ENCODE measurements around the gene NHSL2.
"Not testable (repeated sequence)": the region's sequence is repeated elsewhere in the genome, so short reads cannot be mapped to it uniquely, and the experiment has no call there.

Gene NHSL2

DNA sequence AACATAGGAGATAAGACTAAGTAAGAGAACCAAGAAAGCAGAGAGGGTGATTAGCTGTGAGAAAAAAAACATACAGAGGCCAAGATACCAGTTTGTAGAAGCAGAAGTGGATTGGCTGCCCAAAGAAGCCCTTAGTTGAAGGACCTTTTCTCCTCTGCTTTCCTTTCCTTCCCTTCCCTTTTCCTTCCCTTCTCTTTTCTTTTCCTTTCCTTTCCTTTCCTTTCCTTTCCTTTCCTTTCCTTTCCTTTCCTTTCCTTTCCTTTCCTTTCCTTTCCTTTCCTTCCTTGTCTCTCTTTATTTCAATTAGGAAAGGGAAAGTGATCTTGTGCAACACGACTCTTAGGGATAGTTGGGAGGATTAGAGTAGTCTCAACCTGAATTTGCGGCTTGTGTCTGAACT is 128.2 kb downstream of the NHSL2 start:
- no peak for FAIRE-seq

DNA sequence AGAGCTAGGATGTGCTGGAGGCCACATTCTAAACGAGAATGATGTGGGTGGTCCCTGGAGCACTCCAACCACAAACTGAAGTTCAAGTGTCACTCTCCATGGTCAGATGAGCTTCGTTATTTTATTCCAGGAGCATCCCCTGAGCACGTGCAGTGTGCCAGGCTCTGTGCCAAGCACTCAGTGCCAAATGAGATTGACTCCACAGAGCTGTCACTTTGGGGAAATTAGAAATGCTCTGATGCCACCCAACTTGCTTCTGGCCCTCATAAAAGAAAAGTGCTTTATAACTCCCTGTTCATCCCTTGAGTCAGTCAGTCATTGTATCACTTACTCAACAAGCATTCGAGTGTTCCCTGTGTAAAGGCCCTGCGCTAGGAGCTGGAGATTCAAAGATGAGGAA is 129.9 kb downstream of the NHSL2 start:
- no peak for DNase-seq (ENCODE audit: low spot score)
- no peak for FAIRE-seq

More for the DNA sequence above, 128.2 kb downstream of the NHSL2 start:
- DNase-seq (ENCODE audit: low spot score) = no peak

DNA sequence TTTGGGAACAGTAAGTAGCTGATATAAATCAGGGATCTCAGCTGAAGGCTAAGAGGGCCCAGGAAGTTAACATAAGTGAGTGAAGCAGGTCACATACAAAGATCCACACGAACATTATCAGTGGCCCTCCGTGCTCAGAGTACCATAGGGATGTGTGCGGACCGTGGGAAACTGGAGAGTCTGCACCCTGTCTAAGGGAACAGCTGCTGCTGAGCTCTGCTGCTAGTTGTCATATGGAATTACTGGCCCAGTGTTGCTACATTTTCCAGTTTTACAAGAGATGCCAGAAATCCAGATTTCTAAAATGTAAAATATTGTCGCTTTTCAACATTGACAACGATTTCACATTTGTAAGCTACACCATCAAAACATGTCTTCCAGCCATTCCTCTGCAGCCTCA is 130.5 kb downstream of the NHSL2 start:
- no peak for FAIRE-seq
- no peak for DNase-seq (ENCODE audit: low spot score)

DNA sequence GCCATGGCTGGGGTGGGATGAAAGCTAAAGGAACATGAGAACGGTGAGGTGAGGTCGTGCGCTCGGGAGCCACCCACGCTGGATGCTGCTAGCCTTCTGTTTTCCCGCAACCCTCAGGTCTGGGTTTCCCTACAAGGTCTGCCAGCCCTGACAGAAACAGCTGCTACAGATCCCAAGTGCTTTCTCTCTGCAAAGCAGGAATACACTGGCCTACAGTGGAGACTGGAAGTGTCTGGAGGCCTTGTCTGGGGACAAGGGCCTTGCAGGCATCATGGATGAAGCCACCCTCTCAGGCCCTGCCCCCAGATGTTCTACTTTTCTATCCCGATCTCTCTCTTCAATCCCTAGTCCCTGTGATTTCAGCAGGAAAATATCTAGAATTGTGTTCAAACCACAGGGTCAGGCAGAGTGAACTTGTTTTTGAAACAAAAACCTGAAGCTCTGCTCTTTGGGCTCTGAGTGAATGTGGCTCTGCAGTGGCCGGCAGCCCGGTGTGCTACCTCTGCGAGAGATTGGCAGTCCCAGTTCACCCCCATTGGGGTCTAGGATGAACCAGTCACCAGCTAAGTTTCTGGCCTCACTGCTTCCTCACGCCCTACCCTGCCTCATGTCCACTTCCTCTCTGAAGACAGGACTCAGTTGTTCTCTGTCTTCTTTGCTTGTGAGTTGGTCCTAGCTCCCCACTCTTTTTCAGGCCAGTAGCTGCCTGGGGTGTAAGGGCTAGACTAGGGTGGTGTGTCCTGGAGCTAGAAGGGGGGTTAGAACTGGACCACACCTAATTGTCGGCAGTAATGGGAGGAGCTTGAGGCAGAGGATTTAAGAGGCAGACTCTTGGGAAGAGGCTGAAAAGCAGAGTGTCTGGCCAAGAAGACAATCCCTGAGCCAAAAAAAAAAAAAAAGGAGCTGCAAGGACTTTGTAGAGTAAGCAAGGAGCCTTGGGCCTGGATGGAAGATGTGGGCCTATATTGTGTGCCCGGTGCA is 131.5 kb downstream of the NHSL2 start:
- DNase-seq (ENCODE audit: low spot score) (no peak), FAIRE-seq (no peak)

DNA sequence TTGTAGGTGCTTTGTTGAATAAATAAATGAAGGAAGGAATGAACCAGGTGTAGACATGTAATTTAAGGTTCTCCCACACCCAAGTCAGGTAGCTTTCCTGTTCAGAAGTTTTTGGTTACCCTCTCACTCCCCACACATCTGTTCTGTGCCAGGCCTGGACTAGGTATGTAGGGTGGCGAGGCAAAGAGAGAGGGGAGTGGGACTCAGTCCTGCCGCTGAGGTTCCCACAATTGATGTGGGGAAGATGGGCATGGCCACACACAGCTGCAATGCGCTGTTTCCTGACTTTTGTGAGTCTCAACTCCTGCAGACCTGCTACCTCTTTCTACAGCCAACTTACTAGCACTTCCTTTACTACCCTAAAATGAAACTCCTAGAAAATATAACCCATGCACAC is 132.2 kb downstream of the NHSL2 start:
- no peak for FAIRE-seq
- DNase-seq (ENCODE audit: low spot score) = no peak

DNA sequence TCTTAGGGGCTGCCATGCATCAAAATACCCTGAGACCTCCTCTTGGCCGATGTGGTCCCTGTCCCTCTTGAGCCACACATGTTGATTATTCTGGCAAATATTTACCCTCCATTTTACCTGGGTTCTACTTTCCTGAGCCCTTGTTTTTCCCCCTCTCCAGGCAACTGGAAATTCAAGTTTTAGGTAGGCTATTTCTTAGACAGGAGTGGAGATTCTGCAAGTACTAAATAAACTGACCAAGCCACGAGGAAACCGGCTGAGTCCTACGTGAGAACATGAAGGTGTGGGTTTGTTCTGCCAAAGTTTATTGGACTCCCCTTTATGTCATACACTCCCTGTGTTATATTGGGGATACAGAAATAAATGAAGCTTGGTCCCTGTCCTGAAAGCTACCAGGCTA is 133.0 kb downstream of the NHSL2 start:
- no peak for FAIRE-seq
- DNase-seq (ENCODE audit: low spot score) = no peak

DNA sequence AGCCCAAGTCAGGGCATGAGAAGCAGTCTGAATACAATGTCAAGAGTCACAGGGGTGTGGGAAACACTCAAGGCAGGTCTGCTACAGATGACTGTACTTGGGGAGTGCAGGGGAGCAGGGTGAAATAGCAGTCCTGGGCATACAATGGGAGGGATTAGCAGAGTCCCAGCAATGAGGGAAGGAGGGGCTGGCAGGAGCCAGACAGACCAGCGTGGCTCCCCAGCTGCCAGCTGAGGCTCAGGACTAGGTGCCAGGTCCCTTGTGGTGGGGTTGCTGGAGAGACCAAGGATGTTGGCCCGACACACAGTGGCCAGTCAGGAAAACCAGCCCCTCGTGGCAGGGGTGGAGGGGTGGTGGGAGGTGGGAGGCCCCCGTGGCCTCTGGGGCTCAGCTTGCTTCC is 134.5 kb downstream of the NHSL2 start:
- no peak for DNase-seq (ENCODE audit: low spot score)
- FAIRE-seq = no peak

DNA sequence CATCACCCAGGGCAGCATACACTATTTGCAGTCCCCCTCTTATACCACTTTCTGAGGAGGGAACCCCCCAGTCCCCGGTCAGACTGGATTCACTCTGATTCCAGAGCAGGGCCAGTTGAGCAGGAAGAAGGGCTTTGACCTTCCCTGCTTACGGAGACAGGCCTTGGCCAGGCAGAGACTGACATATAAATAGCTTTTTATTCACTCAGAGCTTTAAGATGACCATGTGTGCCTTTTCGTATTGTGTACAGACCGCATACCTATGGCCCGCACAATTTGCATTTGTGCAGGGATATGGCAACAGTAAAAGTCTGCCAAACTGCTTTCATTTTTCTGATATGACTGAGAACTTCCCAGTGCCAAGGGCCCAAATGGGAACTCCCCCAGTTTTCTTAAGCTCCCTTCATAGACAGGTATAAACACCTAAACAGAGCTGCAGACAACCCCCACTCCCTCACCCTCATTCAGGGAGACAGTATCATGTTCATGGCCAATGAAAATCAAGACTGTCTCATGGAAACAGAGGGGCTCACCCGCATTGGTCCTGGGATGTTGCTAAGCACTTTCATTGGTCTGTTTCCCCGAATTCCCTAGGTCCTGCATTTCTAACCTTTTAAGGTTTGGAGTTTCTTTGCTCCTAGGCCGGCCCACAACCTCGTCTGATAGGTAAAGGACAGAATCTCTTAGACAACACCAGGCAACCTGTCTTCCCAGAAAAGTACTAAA is 135.1 kb downstream of the NHSL2 start:
- FAIRE-seq = no peak

DNA sequence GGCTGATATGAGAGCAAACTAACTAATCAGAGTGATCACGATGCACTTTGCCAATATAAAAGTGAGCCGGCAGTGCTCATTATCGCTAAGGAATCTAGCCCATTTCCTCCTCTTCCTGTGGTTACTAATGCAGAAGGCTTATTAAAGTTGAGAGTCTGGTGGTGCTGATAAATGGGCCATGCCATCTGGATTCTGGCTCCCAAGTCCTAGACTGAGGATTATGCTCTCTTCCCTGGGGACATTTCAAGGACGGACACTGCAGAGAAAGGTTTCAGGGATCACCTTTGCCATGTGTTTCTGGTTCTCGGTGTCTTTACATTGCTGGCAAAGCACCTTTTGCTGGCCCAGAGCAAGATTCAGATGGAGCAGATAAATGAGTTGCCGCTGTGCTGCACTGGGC is 135.8 kb downstream of the NHSL2 start:
- DNase-seq (ENCODE audit: low spot score) (no peak), FAIRE-seq (no peak)

More for the DNA sequence above, 135.1 kb downstream of the NHSL2 start:
- no peak for DNase-seq (ENCODE audit: low spot score)

DNA sequence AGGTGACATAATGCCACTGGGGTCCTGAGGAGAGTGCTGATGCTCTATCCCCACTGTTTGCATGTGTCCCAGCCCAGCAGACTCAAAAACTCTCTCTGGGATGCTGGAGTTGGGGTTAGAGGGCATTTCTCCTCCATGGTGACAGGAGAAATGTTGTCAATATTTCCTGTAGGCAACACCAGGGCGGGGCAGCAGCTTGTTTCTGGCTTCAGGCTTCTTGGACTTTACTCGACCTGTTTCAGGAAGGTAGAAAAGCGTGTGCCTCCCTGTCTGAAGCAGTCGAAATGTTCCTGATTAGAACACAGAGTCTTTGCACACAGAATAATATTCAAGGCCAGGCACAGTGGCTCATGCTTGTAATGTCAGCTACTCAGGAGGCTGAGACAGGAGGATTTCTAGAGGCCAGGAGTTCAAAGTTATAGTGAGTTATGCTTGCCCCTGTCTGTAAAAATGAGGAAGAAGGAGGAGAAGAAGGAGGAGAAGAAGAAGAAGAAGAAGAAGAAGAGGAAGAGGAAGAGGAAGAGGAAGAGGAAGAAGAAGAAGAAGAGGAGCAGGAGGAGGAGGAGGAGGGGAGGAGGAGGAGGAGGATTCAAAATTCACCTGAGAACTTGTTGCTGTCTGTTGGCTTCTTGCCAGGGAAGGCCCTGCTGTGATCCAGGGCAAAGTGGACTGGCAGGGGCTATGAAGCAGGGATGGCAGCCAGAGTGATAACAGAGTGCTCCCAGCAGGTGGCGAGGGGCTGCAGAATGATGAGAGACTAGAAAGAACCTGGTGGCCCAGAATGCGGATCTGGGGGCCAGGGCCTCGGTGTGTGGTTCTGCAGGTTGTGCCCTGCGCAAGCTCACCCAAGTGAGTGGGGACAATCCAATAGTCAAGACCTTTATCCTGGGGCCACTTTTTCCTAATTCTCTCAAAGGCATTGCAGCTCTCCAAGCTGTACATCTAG is 138.1 kb downstream of the NHSL2 start:
- no peak for FAIRE-seq
- DNase-seq (ENCODE audit: low spot score) = no peak

DNA sequence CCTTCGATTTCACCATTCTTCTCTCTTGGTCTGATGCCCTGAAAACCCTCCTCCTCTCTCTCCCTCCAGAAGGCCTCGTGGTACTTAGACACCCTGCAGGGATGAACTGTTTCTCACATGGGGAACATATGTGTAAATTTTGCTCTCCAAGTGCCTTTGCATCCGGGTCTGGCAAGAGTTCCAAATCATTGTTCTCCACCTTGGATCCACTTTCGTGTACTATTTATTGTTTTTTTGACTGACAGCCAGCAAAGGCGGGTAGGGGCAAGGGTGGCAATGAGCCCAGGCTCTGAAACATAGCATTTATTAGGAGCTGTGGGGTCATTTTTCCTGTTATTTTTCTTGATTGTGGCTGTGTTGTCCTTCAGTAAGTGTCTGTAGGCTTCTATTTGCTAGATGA is 139.4 kb downstream of the NHSL2 start:
- no peak for FAIRE-seq
- DNase-seq (ENCODE audit: low spot score) = no peak

DNA sequence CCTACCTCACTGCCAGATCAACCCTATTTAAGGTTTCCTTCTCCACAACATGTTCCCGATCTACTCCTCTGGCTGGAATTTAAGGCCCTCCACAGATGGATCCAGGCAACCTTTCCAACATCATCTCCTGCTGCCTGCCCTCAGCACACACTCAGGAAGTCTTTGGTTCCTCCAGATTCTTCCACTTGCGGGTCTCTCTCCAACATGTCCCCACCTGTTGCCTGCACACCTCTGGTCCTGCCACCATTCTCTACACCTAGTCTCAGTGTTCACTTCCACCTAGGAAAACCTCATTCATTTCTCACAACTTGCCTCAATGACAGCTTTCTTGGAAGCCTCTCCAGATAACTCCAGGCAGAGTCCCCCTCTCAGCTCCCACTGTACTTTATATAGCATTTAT is 140.9 kb downstream of the NHSL2 start:
- FAIRE-seq = no peak
- no peak for DNase-seq (ENCODE audit: low spot score)

DNA sequence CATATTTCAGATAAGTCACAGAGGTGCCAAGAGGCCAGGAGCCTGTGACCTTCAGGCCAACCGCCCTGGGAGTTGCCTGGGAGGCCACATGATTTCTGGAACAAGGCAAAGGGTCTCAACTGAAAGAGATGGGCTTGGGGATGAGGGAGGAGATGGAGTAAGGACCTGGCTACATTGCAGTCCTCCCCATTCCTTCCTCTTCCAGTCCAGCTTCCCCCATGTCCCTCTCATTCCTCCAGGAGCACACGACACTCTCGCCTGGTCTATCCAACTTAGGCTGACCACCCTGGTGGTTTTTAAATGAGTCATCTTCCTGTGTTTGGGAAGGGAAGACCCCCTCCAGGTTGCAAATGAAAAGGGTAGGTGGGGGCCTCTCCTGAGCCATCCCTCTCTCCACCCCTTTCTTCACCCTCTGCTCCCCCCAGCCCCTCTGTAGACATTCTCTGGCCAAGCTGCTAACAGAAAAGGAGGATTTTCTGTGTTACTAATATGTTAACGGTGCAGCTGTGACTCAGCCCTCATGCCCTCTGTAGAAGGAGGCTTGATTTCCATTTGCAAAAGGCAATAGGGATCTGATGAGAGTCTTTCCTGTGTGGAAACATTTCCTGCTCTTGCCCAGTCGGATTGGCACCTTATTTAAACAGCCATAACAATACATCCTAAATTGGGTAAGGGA is 141.9 kb downstream of the NHSL2 start:
- no peak for FAIRE-seq
- no peak for DNase-seq (ENCODE audit: low spot score)

DNA sequence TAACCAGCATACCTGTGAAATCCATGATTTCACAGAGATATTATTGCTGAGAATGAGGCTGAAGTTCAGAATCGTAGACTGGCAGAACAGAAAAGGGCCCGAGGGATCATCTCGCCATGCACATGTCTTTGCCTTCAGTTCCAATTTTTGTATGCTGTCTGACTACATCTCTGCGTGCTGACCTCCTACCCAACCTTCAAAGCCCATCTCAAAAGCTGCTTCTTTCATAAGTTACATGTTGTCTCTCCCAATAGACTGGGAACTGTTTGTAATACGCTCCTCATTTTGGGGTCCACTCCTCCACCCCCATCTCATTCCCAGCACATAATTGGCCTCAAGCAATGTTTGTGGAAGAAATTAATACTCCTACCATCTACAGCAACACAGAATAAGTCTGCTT is 142.9 kb downstream of the NHSL2 start:
- no peak for FAIRE-seq
- DNase-seq (ENCODE audit: low spot score) = no peak

DNA sequence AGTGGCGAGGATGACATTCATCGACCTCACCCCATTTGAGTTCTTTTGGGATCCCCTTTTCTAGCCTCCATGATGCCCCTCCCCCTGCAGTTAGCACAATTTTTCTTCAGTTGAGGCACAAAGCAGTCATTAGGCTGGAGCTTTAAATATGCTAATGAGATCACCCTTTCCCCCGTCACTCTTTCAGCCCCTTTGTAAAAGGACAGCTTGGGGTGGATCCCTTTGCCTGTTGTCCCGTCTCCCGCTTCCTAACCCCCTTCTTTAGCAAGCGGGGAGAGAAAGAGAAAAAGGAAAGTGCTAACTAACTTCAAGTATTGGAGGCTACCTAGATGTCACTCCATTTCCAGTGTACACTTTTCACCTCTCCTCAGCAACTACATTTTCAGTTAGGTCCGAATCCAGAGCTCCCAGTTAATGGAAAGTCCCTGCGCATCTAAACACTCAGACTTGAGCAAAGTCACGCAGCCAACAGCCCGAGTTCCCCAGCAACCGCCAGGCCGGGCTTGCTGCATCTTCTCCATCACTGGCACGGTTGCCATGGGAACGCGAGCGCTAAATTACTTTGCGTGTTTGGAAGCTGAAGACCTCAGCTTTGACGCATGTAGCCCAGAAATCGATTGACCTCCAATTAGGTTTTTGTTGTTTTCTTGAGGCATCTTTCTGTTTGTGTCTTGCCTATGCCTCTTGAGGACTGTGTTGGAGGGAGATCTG is 144.3 kb downstream of the NHSL2 start:
- DNase-seq (ENCODE audit: low spot score) (no peak), FAIRE-seq (no peak)

DNA sequence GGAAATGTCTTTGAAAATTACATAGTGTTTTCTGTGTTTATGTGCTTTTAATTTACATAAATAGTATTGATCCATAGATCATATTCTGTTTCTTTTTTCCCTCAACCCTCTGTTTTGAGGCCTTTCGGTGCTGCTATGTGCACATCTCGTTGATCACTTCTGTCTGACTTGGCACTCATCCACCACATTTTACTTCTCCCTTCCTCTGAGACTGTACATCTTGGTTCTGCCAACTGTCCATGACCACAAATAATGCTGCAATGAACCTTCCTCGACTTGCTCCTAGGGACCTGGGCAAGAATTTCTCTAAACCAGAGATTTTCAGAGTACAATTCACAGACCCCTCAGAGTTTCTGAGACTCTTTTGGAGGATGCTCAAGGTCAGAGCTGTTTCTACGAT is 146.7 kb downstream of the NHSL2 start:
- no peak for DNase-seq (ENCODE audit: low spot score)
- no peak for FAIRE-seq

DNA sequence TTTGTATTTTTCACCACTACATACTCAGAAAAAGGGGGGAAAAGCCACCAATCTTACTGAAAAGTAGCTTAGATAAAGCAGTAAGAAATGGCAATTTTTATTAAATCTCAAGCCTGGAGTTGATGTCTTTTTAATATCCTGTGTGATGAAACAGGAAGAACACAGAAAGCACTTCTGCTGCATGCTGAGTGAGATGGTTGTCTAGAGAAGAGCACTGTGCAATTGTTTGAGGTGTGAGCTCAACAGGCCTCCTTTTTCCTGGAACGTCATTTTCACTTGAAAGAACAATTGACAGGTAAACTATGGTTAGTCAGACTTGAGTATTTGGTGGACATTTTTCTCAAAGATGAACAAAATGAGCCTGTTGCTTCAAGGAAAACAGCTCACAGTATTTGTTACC is 147.2 kb downstream of the NHSL2 start:
- no peak for FAIRE-seq
- DNase-seq (ENCODE audit: low spot score) = no peak

DNA sequence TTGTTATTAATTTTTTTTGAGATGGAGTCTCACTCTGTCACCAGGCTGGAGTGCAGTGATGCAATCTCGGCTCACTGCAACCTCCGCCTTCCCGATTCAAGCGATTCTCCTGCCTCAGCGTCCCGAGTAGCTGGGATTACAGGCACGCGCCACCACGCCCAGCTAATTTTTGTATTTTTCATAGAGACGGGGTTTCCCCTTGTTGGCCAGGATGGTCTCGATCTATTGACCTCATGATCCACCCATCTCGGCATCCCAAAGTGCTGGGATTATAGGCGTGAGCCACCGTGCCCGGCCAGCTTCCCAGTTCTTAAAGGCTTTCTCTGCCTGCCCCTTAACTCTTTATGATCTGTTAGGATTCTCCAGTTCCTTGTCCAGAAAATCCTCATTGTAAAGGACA is 147.7 kb downstream of the NHSL2 start:
- not testable (repeated sequence) for DNase-seq (ENCODE audit: low spot score); FAIRE-seq

DNA sequence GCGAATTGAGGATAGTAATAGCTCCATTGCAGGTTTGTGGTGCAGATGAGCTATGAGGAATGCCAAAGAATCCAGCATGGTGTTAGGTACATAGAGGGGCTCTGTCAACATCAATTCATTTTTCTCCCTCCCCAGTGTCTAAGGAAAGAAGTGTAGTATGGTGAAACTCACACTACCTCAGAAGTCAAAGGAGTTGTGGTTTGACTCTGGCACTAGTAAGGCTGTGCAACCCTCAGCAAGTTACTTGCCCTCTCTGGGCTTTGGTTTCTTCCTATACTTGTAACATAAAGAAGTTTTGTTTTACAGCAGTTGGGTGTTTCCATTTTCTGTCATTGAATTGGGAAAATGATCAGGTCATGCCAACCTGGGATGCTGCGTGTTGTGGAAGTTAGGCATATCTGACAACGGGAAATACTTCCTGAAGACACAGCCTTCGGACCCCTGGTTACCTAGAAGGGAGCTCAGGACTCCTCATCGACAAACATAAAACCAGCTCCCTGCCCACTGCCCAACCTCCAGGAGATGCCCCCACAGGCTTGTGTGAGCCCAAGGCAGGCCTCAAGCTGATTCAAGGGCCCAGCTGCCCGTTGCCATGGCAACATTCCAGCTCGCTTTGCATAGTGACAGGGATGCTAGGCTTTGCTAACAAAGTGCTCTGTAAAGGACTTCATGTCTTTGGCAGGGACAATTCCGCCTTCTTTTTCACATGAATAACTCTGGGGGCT is 149.7 kb downstream of the NHSL2 start:
- no peak for FAIRE-seq
- DNase-seq (ENCODE audit: low spot score) = no peak

All from urothelium cell line (cell line).